GM12878 (cell line): ENCODE results near the gene EDN2. TPM values are rescaled to one million over a fixed set of nuclear protein-coding genes. Genes with fewer than 3 reads are reported as not detected.

Source experiments
- ATAC-seq: fragments of 200-7000 bp; cut with Tn5 transposase; 3 replicates; pipeline ENCODE4 v1.9.1; 2020; ENCODE audit warnings: mild to moderate bottlenecking, moderate library complexity
- BruUV-seq: library from RNA; stranded (reverse); fragments of 400-500 nt; replicated peaks from 2 replicates; lab custom pipeline; 2021; lab: Mats Ljungman, UMichigan
- CTCF ChIA-PET: fragments of 300-600 bp; sonication (Branson Sonifier 250); formaldehyde crosslinking; extraction: SDS; loops from one replicate; lab custom pipeline; 2021; ENCODE audit warnings: inconsistent platforms; lab: Yijun Ruan, JAX
- POLR2A ChIA-PET: fragments of 350-600 bp; formaldehyde crosslinking; extraction: SDS; loops from one replicate; lab custom pipeline; 2021; ENCODE audit warnings: inconsistent platforms; lab: Charles Lee
- RAD21 ChIA-PET: fragments of 300-600 bp; sonication (Branson Sonifier 250); formaldehyde crosslinking; loops from one replicate; lab custom pipeline; 2023; ENCODE audit warnings: antibody characterized with exemption; ENCODE audit not compliant: unreplicated experiment; lab: Charles Lee
- SMC1A ChIA-PET: fragments of 300-600 bp; sonication (Branson Sonifier 250); formaldehyde crosslinking; loops from one replicate; lab custom pipeline; 2023; ENCODE audit not compliant: unreplicated experiment, uncharacterized antibody; lab: Charles Lee
- DNase-seq: peaks from one replicate; pipeline ENCODE4 v3.0.0-alpha.2; 2011; ENCODE audit warnings: low read depth, low spot score
- FAIRE-seq: peaks from 3 replicates; lab custom pipeline; 2011; peaks lifted over from hg19 to GRCh38; lab: Jason Lieb, UNC
- H2AFZ ChIP-seq: 2 replicates; pipeline ENCODE4 v1.6.0; 2011; ENCODE audit warnings: low read depth, low read length, control low read depth; ENCODE audit not compliant: control insufficient read depth
- H3K27ac ChIP-seq: 2 replicates; pipeline ENCODE4 v1.5.1; 2011; ENCODE audit warnings: control low read depth; ENCODE audit not compliant: control insufficient read depth, insufficient read depth
- H3K27me3 ChIP-seq, 2 experiments: replicated peaks in 1 of 2; 2 replicates each; pipeline versions ENCODE4 v1.6.0 to v1.6.1; 2011; ENCODE audit warnings: low read length in 1 of 2; ENCODE audit not compliant: control insufficient read depth in 2 of 2, insufficient read depth in 2 of 2
- H3K36me3 ChIP-seq, 2 experiments: 2 replicates each; pipeline ENCODE4 v1.5.1; 2011; ENCODE audit warnings: low read length in 1 of 2; ENCODE audit not compliant: control insufficient read depth in 2 of 2, insufficient read depth in 2 of 2
- H3K4me1 ChIP-seq: 2 replicates; pipeline ENCODE4 v1.6.1; 2011; ENCODE audit warnings: mild to moderate bottlenecking, low read length, moderate library complexity, mixed read lengths; ENCODE audit not compliant: control insufficient read depth, insufficient read depth
- H3K4me2 ChIP-seq: 2 replicates; pipeline ENCODE4 v1.6.0; 2011; ENCODE audit warnings: control low read depth; ENCODE audit not compliant: control insufficient read depth, insufficient read depth
- H3K4me3 ChIP-seq: fragments of 200-600 bp; sonication (generic); 2 replicates; pipeline ENCODE4 v1.5.1; 2016
- H3K79me2 ChIP-seq: 2 replicates; pipeline ENCODE4 v1.6.0; 2011; ENCODE audit warnings: low read length; ENCODE audit not compliant: control insufficient read depth, insufficient read depth
- H3K9ac ChIP-seq: 2 replicates; pipeline ENCODE4 v1.8.0; 2011; ENCODE audit warnings: low read length, control low read depth, mixed read lengths; ENCODE audit not compliant: control insufficient read depth, insufficient read depth
- H3K9me3 ChIP-seq: replicated peaks from 3 replicates; pipeline ENCODE4 v1.5.1; 2011; ENCODE audit warnings: mild to moderate bottlenecking, low read length; ENCODE audit not compliant: control insufficient read depth, insufficient read depth
- H4K20me1 ChIP-seq: 2 replicates; pipeline ENCODE4 v1.6.0; 2011; ENCODE audit not compliant: control insufficient read depth, insufficient read depth
- ASH2L ChIP-seq: fragments of 300-600, 200-600 bp; sonication (generic); IDR thresholded peaks from 2 replicates; pipeline ENCODE4 v1.6.1; 2017; ENCODE audit warnings: low read depth, mild to moderate bottlenecking, borderline replicate concordance
- CEBPZ ChIP-seq: fragments of 150-350 bp; IDR thresholded peaks from 2 replicates; pipeline ENCODE4 v1.6.1; 2016; ENCODE audit warnings: low read depth, low read length
- FOS ChIP-seq: IDR thresholded peaks from 3 replicates; pipeline ENCODE4 v1.6.1; 2011; ENCODE audit warnings: borderline replicate concordance; ENCODE audit not compliant: insufficient read length; ENCODE audit errors: extremely low read depth
- KDM1A ChIP-seq: fragments of 200-600 bp; sonication (generic); IDR thresholded peaks from 2 replicates; pipeline ENCODE4 v1.6.1; 2016; ENCODE audit warnings: borderline replicate concordance
- MAX ChIP-seq: IDR thresholded peaks from 2 replicates; pipeline ENCODE4 v1.6.1; 2012; ENCODE audit warnings: low read depth, low read length, improper control_type of control experiment
- MTA3 ChIP-seq: IDR thresholded peaks from 2 replicates; pipeline ENCODE4 v1.6.1; 2012; ENCODE audit warnings: low read length, inconsistent platforms, borderline replicate concordance
- SREBF2 ChIP-seq: IDR thresholded peaks from 2 replicates; pipeline ENCODE4 v1.6.1; 2012; ENCODE audit warnings: mild to moderate bottlenecking, low read length
- SRF ChIP-seq, 2 experiments: IDR thresholded peaks; 2 replicates each; pipeline ENCODE4 v1.6.1; 2011; ENCODE audit warnings: low read depth in 2 of 2, low read length in 2 of 2, mild to moderate bottlenecking in 1 of 2, moderate library complexity in 1 of 2
- TARDBP ChIP-seq: IDR thresholded peaks from 2 replicates; pipeline ENCODE4 v1.6.1; 2016; ENCODE audit warnings: borderline replicate concordance
- YBX1 ChIP-seq: fragments of 450-650 bp; IDR thresholded peaks from 2 replicates; pipeline ENCODE4 v1.6.1; 2016; ENCODE audit warnings: antibody characterized with exemption
- ZSCAN29 ChIP-seq: fragments of 450-650 bp; IDR thresholded peaks from 2 replicates; pipeline ENCODE4 v1.6.1; 2017; ENCODE audit warnings: mild to moderate bottlenecking, moderate library complexity
- WGBS: methylation state at CpG from one replicate; pipeline ENCODE4 v1.1.6; 2016; ENCODE audit warnings: low lambda C conversion rate; ENCODE audit not compliant: insufficient replicate concordance, insufficient coverage; ENCODE audit errors: missing lambda C conversion rate; 5-methylcytosine and 5-hydroxymethylcytosine counted together
- in situ Hi-C: fragments of 300-500 bp; cut with MboI; formaldehyde crosslinking; loops from 9 replicates; pipeline ENCODE4 v1.14.3; 2018; ENCODE audit warnings: mixed read lengths
- intact Hi-C: fragments of 100-400 bp; cut with micrococcal nuclease; formaldehyde crosslinking; loops from one replicate; pipeline ENCODE4 v1.14.2; 2022; ENCODE audit not compliant: unreplicated experiment
- polyA plus RNA-seq, 11 experiments: library from polyadenylated mRNA; depleted of rRNA in 4 of 11; unstranded in 6 of 11; stranded (reverse) in 5 of 11; fragments of >200 nt; fragmentation: Nextera tagmentation in 4 of 11; fragmentation: Illumina TruSeq in 1 of 11; extraction: Ambion mirVana in 4 of 11; extraction: Trizol in 1 of 11; gene quantifications; 1 replicate in 1 of 11; 2 replicates in 10 of 11; pipeline versions ENCODE4 v1.2.1 to v1.2.3, GENCODE V29; 2011 to 2016; ENCODE audit warnings: inconsistent platforms in 2 of 11, missing spikeins in 2 of 11, low read depth in 1 of 11
- total RNA-seq, 4 experiments: library from RNA; depleted of rRNA in 3 of 4; stranded (reverse); fragments of >200 nt in 3 of 4; fragmentation: Illumina TruSeq in 1 of 4; extraction: Trizol in 1 of 4; gene quantifications; 2 replicates each; pipeline versions ENCODE4 v1.2.1 to v1.2.3, GENCODE V29; 2013 to 2021
- TF ChIP-seq, protein P1 (sequence below), 3 experiments: IDR thresholded peaks in 2 of 3; conservative IDR thresholded peaks in 1 of 3; 2 replicates each; pipeline ENCODE4 v1.5.1; 2011; ENCODE audit warnings: low read depth in 3 of 3, low read length in 3 of 3, mild to moderate bottlenecking in 3 of 3, control low read depth in 2 of 3, moderate library complexity in 2 of 3, inconsistent platforms in 1 of 3, mixed read lengths in 1 of 3; ENCODE audit not compliant: control insufficient read depth in 2 of 3, insufficient read depth in 1 of 3; ENCODE audit errors: extremely low read depth in 1 of 3

EDN2 gene
- total and polyA plus RNA-seq, 10 of the 15 experiments (the other 5 are each of a cell fraction or from before 2014, with no cell fraction given): 0.11 to 1.5 (median 0.43) TPM; not detected in 1

- no TSS peak for BruUV-seq
- FAIRE-seq (no peak), DNase-seq (no peak), ATAC-seq (0 out of 3 replicates have a peak, but pooled peaks have one; percentile 14)
- 31% methylated on average over 5 of the region's 5 CpGs for WGBS
- Histone ChIP-seq H4K20me1 (no peaks in the 10 kb centered on the region), H3K36me3 (no peaks in the 10 kb centered on the region), H3K4me1 (no peaks in the 10 kb centered on the region; the same call in 1 of the 2 replicates), H3K4me2 (no peak overlapping the region), H2AFZ (no peak overlapping the region), H3K27me3 (peaks cover 0 to 1% of the 10 kb centered on the region in 2 experiments; a peak in 3 of 4 replicates), H3K27ac (no peak overlapping the region), H3K9me3 (no peaks in the 10 kb centered on the region), H3K9ac (no peak overlapping the region), H3K4me3 (no peak overlapping the region)
- ChIA-PET CTCF (no interaction called here), SMC1A (interaction anchor here (1.8 kb wide), 1 partner anchor 10 kb away, joined by 6 read pairs; no protein-coding TSS in a partner anchor), RAD21 (no interaction called here)
- intact Hi-C loops: no loop called here
- TF ChIP-seq MTA3 (no peak), KDM1A (no peak), MAX (no peak), FOS (no peak), ZSCAN29 (no peak), SREBF2 (no peak), SRF (IDR thresholded peaks at IDR 0.05; ENCODE audit: low read depth in 2 of 2, low read length in 2 of 2) (no peak), TARDBP (no peak), CEBPZ (no peak), YBX1 (no peak), ASH2L (no peak)
- TF ChIP-seq, protein P1, sequence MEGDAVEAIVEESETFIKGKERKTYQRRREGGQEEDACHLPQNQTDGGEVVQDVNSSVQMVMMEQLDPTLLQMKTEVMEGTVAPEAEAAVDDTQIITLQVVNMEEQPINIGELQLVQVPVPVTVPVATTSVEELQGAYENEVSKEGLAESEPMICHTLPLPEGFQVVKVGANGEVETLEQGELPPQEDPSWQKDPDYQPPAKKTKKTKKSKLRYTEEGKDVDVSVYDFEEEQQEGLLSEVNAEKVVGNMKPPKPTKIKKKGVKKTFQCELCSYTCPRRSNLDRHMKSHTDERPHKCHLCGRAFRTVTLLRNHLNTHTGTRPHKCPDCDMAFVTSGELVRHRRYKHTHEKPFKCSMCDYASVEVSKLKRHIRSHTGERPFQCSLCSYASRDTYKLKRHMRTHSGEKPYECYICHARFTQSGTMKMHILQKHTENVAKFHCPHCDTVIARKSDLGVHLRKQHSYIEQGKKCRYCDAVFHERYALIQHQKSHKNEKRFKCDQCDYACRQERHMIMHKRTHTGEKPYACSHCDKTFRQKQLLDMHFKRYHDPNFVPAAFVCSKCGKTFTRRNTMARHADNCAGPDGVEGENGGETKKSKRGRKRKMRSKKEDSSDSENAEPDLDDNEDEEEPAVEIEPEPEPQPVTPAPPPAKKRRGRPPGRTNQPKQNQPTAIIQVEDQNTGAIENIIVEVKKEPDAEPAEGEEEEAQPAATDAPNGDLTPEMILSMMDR (IDR thresholded peaks at IDR 0.05 in 2 of 3, conservative IDR thresholded peaks at IDR 0.05 in 1 of 3; ENCODE audit: control insufficient read depth in 2 of 3, extremely low read depth in 1 of 3, insufficient read depth in 1 of 3, low read depth in 3 of 3, low read length in 3 of 3): no peak
- TF ChIP-seq, all 136 proteins: peak for 0
- POLR2A ChIA-PET: no interaction called here
- H3K79me2 ChIP-seq: no peaks in the 10 kb centered on the region
- in situ Hi-C loops: no loop called here
Observed at GRCh38 chr1:41498391-41498790, 13.9 kb upstream of the EDN2 start.
